K562 (cell line): Measurements from ENCODE around the gene VPS9D1. TPM values are rescaled to one million over a fixed set of nuclear protein-coding genes. Genes with fewer than 3 reads are reported as not detected.

ENCODE experiments used
- CTBP1 ChIP-seq: fragments of 450-650 bp; IDR thresholded peaks from 2 replicates; pipeline ENCODE4 v1.6.1; 2016; ENCODE audit warnings: borderline replicate concordance
- ERF ChIP-seq: fragments of 450-650 bp; formaldehyde crosslinking; IDR thresholded peaks from 2 replicates; pipeline ENCODE4 v1.4.0; 2020; ENCODE audit warnings: mild to moderate bottlenecking, mixed read lengths
- MXI1 ChIP-seq: IDR thresholded peaks from 2 replicates; pipeline ENCODE4 v1.6.1; 2011; ENCODE audit warnings: low read depth, mild to moderate bottlenecking, improper control_type of control experiment, low read length
- NR2C2 ChIP-seq, 2 experiments: fragments of 200-800 bp in 1 of 2; sonication (Bioruptor generic) in 1 of 2; sonication (generic) in 1 of 2; formaldehyde crosslinking in 1 of 2; IDR thresholded peaks; 2 replicates each; pipeline versions ENCODE4 v1.6.1 to v1.8.0; 2016 to 2022; ENCODE audit warnings: mild to moderate bottlenecking in 1 of 2, missing compliant biosample characterization in 1 of 2, missing genetic modification characterization in 1 of 2, missing genetic modification reagents in 1 of 2
- NUFIP1 ChIP-seq: fragments of 450-650 bp; IDR thresholded peaks from 2 replicates; pipeline ENCODE4 v1.6.1; 2018; ENCODE audit not compliant: partially characterized antibody
- PCBP1 ChIP-seq: fragments of 200-400 bp; formaldehyde crosslinking; IDR thresholded peaks from 2 replicates; pipeline ENCODE4 v1.6.1; 2018; ENCODE audit warnings: mild to moderate bottlenecking, low read depth, low read length; ENCODE audit not compliant: poor library complexity, severe bottlenecking
- PML ChIP-seq: IDR thresholded peaks from 2 replicates; pipeline ENCODE4 v1.6.1; 2012; ENCODE audit warnings: low read length, inconsistent platforms
- RFX7 ChIP-seq: fragments of 250-450 bp; sonication (Bioruptor Pico); IDR thresholded peaks from 2 replicates; pipeline ENCODE4 v1.5.1; 2021; ENCODE audit warnings: mild to moderate bottlenecking
- SIN3A ChIP-seq, 2 experiments: fragments of 150-350 bp in 1 of 2; IDR thresholded peaks; 2 replicates each; pipeline ENCODE4 v1.6.1; 2011 to 2016; ENCODE audit warnings: borderline replicate concordance in 2 of 2, low read depth in 2 of 2, low read length in 2 of 2, mild to moderate bottlenecking in 2 of 2, moderate library complexity in 2 of 2; ENCODE audit not compliant: control insufficient read depth in 1 of 2
- SIX5 ChIP-seq, 2 experiments: IDR thresholded peaks; 2 replicates each; pipeline ENCODE4 v1.6.1; 2011; ENCODE audit warnings: low read length in 2 of 2, borderline replicate concordance in 1 of 2, low read depth in 1 of 2, mild to moderate bottlenecking in 1 of 2, moderate library complexity in 1 of 2; ENCODE audit not compliant: insufficient read depth in 1 of 2
- TEAD4 ChIP-seq, 2 experiments: sonication (generic) in 1 of 2; formaldehyde crosslinking in 1 of 2; IDR thresholded peaks; 2 replicates each; pipeline versions ENCODE4 v1.6.1 to v1.8.0; 2012 to 2022; ENCODE audit warnings: borderline replicate concordance in 1 of 2, inconsistent platforms in 1 of 2, low read length in 1 of 2, mild to moderate bottlenecking in 1 of 2, missing genetic modification reagents in 1 of 2
- ZNF589 ChIP-seq: fragments of 200-800 bp; sonication (Bioruptor generic); IDR thresholded peaks from 2 replicates; pipeline ENCODE4 v1.6.1; 2016; ENCODE audit warnings: low read depth, missing genetic modification characterization, missing compliant biosample characterization
- polyA plus RNA-seq, 8 experiments: library from polyadenylated mRNA; depleted of rRNA in 4 of 8; stranded (reverse) in 5 of 8; unstranded in 3 of 8; fragments of >200 nt; fragmentation: Nextera tagmentation in 2 of 8; fragmentation: Illumina TruSeq in 1 of 8; extraction: Ambion mirVana in 2 of 8; extraction: Trizol in 1 of 8; gene quantifications; 2 replicates each; pipeline versions ENCODE4 v1.2.1 to v1.2.3, GENCODE V29; 2011 to 2014; ENCODE audit warnings: inconsistent platforms in 1 of 8, missing spikeins in 1 of 8
- total RNA-seq, 7 experiments: library from RNA; depleted of rRNA in 6 of 7; stranded (reverse); fragments of >200 nt in 6 of 7; fragmentation: Illumina TruSeq in 2 of 7; extraction: Trizol in 2 of 7; gene quantifications; 2 replicates each; pipeline versions ENCODE4 v1.2.1 to v1.2.3, GENCODE V29; 2011 to 2021; ENCODE audit warnings: low replicate concordance in 1 of 7
- TF ChIP-seq, protein P1 (sequence below): fragments of 200-800 bp; sonication (Bioruptor generic); IDR thresholded peaks from 2 replicates; pipeline ENCODE4 v1.6.1; 2017; ENCODE audit warnings: missing genetic modification characterization, missing compliant biosample characterization
- TF ChIP-seq, protein P2 (sequence below): fragments of 450-650 bp; formaldehyde crosslinking; IDR thresholded peaks from 2 replicates; pipeline ENCODE4 v1.4.0; 2020; ENCODE audit warnings: mild to moderate bottlenecking, moderate library complexity
- TF ChIP-seq, protein P3 (sequence below), 3 experiments: fragments of 200-800 bp in 1 of 3; sonication (Bioruptor generic) in 1 of 3; sonication (generic) in 1 of 3; formaldehyde crosslinking in 1 of 3; IDR thresholded peaks; 2 replicates each; pipeline versions ENCODE4 v1.6.1 to v1.8.0; 2016 to 2022; ENCODE audit warnings: mild to moderate bottlenecking in 2 of 3, missing compliant biosample characterization in 2 of 3, missing genetic modification characterization in 2 of 3, missing genetic modification reagents in 1 of 3
- TF ChIP-seq, protein P4 (sequence below): fragments of 450-650 bp; IDR thresholded peaks from 2 replicates; pipeline ENCODE4 v1.6.1; 2017; ENCODE audit warnings: antibody characterized with exemption, mild to moderate bottlenecking

The VPS9D1 gene
- total and polyA plus RNA-seq, 9 of the 15 experiments (the other 6 are each of a cell fraction or from before 2014, with no cell fraction given) = 0.33 to 3.1 (median 1.1) TPM

DNA sequence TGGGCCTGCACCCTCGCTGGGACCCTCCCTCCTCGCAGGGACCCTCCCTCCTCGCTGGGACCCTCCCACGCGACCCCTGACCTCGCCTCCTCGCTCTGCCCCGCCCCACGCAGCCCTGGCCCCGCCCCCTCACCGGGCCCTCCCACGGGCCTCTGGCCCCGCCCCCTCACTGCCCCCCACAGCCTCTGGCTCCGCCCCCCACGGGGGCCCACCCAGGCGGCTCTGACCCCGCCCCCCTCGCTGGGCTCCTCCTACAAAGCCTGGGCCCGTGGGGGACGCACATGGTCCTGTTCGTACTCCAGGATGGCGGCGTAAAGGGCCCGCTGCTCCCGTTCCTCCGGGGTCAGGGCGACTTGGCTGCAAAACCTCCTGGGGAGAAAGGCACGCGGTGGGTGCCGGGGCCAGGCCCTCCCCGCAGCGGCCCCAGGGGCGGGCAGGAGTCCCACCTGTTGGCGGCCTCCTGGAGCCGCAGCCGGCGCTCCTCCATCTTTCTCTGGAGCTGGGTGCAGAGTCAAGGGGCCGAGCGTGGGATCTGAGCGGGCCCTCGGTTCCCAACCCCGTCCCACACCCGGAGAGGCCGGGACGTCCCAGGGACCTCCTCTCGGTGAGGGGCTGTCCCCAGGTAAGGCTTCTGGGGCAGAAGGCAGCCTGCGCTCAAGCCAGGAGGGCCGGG is 9.0 kb downstream of the VPS9D1 start (continued):
- TF ChIP-seq, protein P1, sequence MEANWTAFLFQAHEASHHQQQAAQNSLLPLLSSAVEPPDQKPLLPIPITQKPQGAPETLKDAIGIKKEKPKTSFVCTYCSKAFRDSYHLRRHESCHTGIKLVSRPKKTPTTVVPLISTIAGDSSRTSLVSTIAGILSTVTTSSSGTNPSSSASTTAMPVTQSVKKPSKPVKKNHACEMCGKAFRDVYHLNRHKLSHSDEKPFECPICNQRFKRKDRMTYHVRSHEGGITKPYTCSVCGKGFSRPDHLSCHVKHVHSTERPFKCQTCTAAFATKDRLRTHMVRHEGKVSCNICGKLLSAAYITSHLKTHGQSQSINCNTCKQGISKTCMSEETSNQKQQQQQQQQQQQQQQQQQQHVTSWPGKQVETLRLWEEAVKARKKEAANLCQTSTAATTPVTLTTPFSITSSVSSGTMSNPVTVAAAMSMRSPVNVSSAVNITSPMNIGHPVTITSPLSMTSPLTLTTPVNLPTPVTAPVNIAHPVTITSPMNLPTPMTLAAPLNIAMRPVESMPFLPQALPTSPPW (CRISPR knock-in tag) = peak; percentile 67
- TF ChIP-seq PML = 0 out of 2 replicates have a peak, but pooled peaks have one; percentile 42
- no peak for TF ChIP-seq NUFIP1
- TF ChIP-seq, protein P2, sequence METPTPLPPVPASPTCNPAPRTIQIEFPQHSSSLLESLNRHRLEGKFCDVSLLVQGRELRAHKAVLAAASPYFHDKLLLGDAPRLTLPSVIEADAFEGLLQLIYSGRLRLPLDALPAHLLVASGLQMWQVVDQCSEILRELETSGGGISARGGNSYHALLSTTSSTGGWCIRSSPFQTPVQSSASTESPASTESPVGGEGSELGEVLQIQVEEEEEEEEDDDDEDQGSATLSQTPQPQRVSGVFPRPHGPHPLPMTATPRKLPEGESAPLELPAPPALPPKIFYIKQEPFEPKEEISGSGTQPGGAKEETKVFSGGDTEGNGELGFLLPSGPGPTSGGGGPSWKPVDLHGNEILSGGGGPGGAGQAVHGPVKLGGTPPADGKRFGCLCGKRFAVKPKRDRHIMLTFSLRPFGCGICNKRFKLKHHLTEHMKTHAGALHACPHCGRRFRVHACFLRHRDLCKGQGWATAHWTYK (CRISPR knock-in tag) = peak; percentile 50; the same call in 1 of the 2 replicates
- 0 out of 2 replicates have a peak, but pooled peaks have one; percentile 34 for TF ChIP-seq ERF (CRISPR knock-in tag)
- peak; percentile 69; the same call in 1 of the 2 replicates for TF ChIP-seq MXI1
- no peak for TF ChIP-seq ZNF589
- 0 out of 2 replicates have a peak, but pooled peaks have one; percentile 22 for TF ChIP-seq CTBP1
- peak; percentile 74 for TF ChIP-seq PCBP1
- TF ChIP-seq SIX5 (IDR thresholded peaks at IDR 0.05; ENCODE audit: borderline replicate concordance in 1 of 2, insufficient read depth in 1 of 2, low read depth in 1 of 2, low read length in 2 of 2) = no peak
- TF ChIP-seq RFX7 = no peak
- no peak for TF ChIP-seq TEAD4 (IDR thresholded peaks at IDR 0.05; ENCODE audit: low read length)
- no peak for TF ChIP-seq TEAD4 (CRISPR knock-in tag; IDR thresholded peaks at IDR 0.05; ENCODE audit: borderline replicate concordance)
- TF ChIP-seq, protein P3, sequence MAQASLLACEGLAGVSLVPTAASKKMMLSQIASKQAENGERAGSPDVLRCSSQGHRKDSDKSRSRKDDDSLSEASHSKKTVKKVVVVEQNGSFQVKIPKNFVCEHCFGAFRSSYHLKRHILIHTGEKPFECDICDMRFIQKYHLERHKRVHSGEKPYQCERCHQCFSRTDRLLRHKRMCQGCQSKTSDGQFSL (CRISPR knock-in tag; IDR thresholded peaks at IDR 0.05) = peak; percentile 39; the same call in 1 of the 2 replicates
- TF ChIP-seq, protein P3 (tag; IDR thresholded peaks at IDR 0.05) = peak in 1 of 2 experiments; percentile 48; a peak in 1 of 4 replicates
- TF ChIP-seq, protein P4, sequence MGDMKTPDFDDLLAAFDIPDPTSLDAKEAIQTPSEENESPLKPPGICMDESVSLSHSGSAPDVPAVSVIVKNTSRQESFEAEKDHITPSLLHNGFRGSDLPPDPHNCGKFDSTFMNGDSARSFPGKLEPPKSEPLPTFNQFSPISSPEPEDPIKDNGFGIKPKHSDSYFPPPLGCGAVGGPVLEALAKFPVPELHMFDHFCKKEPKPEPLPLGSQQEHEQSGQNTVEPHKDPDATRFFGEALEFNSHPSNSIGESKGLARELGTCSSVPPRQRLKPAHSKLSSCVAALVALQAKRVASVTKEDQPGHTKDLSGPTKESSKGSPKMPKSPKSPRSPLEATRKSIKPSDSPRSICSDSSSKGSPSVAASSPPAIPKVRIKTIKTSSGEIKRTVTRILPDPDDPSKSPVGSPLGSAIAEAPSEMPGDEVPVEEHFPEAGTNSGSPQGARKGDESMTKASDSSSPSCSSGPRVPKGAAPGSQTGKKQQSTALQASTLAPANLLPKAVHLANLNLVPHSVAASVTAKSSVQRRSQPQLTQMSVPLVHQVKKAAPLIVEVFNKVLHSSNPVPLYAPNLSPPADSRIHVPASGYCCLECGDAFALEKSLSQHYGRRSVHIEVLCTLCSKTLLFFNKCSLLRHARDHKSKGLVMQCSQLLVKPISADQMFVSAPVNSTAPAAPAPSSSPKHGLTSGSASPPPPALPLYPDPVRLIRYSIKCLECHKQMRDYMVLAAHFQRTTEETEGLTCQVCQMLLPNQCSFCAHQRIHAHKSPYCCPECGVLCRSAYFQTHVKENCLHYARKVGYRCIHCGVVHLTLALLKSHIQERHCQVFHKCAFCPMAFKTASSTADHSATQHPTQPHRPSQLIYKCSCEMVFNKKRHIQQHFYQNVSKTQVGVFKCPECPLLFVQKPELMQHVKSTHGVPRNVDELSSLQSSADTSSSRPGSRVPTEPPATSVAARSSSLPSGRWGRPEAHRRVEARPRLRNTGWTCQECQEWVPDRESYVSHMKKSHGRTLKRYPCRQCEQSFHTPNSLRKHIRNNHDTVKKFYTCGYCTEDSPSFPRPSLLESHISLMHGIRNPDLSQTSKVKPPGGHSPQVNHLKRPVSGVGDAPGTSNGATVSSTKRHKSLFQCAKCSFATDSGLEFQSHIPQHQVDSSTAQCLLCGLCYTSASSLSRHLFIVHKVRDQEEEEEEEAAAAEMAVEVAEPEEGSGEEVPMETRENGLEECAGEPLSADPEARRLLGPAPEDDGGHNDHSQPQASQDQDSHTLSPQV = peak; percentile 77
- peak; percentile 63 to 84; a peak in 1 of 4 replicates for TF ChIP-seq SIN3A (IDR thresholded peaks at IDR 0.05; ENCODE audit: borderline replicate concordance in 2 of 2, control insufficient read depth in 1 of 2, low read depth in 2 of 2, low read length in 2 of 2)
- no peak for TF ChIP-seq NR2C2 (CRISPR knock-in tag; IDR thresholded peaks at IDR 0.05)
- TF ChIP-seq NR2C2 (tag; IDR thresholded peaks at IDR 0.05) = peak; percentile 72
